B cell (primary cell): ENCODE results near the gene NEMP2. TPM values are rescaled to one million over a fixed set of nuclear protein-coding genes. Genes with fewer than 3 reads are reported as not detected.

Experiments
- ATAC-seq: fragments of 200-7000 bp; cut with Tn5 transposase; one replicate; pipeline ENCODE4 v1.10.0; 2021; ENCODE audit warnings: low read depth, mild to moderate bottlenecking, moderate number of reproducible peaks, moderate library complexity
- CTCF ChIA-PET: fragments of 350-600 bp; sonication (Branson Sonifier 250); formaldehyde crosslinking; loops from one replicate; lab custom pipeline; 2021; ENCODE audit warnings: antibody characterized with exemption, inconsistent platforms; lab: Charles Lee
- POLR2A ChIA-PET: fragments of 350-600 bp; sonication (Branson Sonifier 250); formaldehyde crosslinking; loops from one replicate; lab custom pipeline; 2021; ENCODE audit warnings: antibody characterized with exemption; lab: Charles Lee
- DNase-seq: peaks from one replicate; pipeline ENCODE4 v3.0.0; 2013
- H2AFZ ChIP-seq: 2 replicates; pipeline ENCODE4 v1.6.1; 2012; ENCODE audit warnings: mild to moderate bottlenecking, low read depth, low read length; ENCODE audit not compliant: insufficient read depth, poor library complexity, severe bottlenecking
- H3K27ac ChIP-seq, 2 donors: 1 replicate in 1 of 2; 2 replicates in 1 of 2; pipeline ENCODE4 v1.5.1; 2012 to 2013; ENCODE audit warnings: low read length in 2 of 2, mild to moderate bottlenecking in 2 of 2, moderate library complexity in 1 of 2
- H3K27me3 ChIP-seq, 4 experiments: fragments of 200-600 bp in 1 of 4; sonication (generic) in 1 of 4; replicated peaks in 1 of 4; 1 replicate in 2 of 4; 2 replicates in 2 of 4; pipeline versions ENCODE4 v1.6.1 to v1.7.0; 2013 to 2016; ENCODE audit warnings: low read length in 3 of 4, mild to moderate bottlenecking in 2 of 4, mixed read lengths in 1 of 4, moderate library complexity in 1 of 4; ENCODE audit not compliant: insufficient read depth in 4 of 4, control insufficient read depth in 3 of 4; ENCODE audit errors: control extremely low read depth in 1 of 4
- H3K36me3 ChIP-seq, 2 experiments: replicated peaks in 1 of 2; 1 replicate in 1 of 2; 2 replicates in 1 of 2; pipeline versions ENCODE4 v1.6.1 to v1.7.1; 2013; ENCODE audit warnings: low read length in 1 of 2; ENCODE audit not compliant: insufficient read depth in 2 of 2, control insufficient read depth in 1 of 2; ENCODE audit errors: control extremely low read depth in 1 of 2, extremely low read depth in 1 of 2
- H3K4me1 ChIP-seq, 2 donors: fragments of 200-600 bp in 1 of 2; sonication (generic) in 1 of 2; 1 replicate in 1 of 2; 2 replicates in 1 of 2; pipeline versions ENCODE4 v1.5.1 to v1.6.1; 2013 to 2017; ENCODE audit warnings: low read length in 2 of 2; ENCODE audit not compliant: control insufficient read depth in 2 of 2, insufficient read depth in 2 of 2
- H3K4me2 ChIP-seq: replicated peaks from 2 replicates; pipeline ENCODE3; 2012; ENCODE audit warnings: mild to moderate bottlenecking, low read depth, low read length; ENCODE audit not compliant: poor library complexity, severe bottlenecking
- H3K4me3 ChIP-seq, 5 experiments: fragments of 200-600 bp in 1 of 5; sonication (generic) in 1 of 5; 1 replicate in 3 of 5; 2 replicates in 2 of 5; pipeline versions ENCODE4 v1.5.1 to v1.7.0; 2011 to 2016; ENCODE audit warnings: low read length in 4 of 5, mild to moderate bottlenecking in 4 of 5, low read depth in 2 of 5, control low read depth in 1 of 5, moderate library complexity in 1 of 5; ENCODE audit not compliant: insufficient read depth in 1 of 5; ENCODE audit errors: control extremely low read depth in 1 of 5, extremely low read depth in 1 of 5
- H3K79me2 ChIP-seq: fragments of 200-600 bp; sonication (generic); one replicate; pipeline ENCODE4 v1.6.0; 2016; ENCODE audit warnings: low read length; ENCODE audit not compliant: control insufficient read depth, insufficient read depth
- H3K9ac ChIP-seq: fragments of 200-600 bp; sonication (generic); 2 replicates; pipeline ENCODE4 v1.6.1; 2017; ENCODE audit warnings: mild to moderate bottlenecking, low read length, moderate library complexity
- H3K9me3 ChIP-seq, 3 donors: one replicate each; pipeline versions ENCODE4 v1.6.1 to v1.7.1; 2013; ENCODE audit warnings: low read length in 2 of 3; ENCODE audit not compliant: control insufficient read depth in 2 of 3, insufficient read depth in 1 of 3; ENCODE audit errors: control extremely low read depth in 1 of 3
- H4K20me1 ChIP-seq: 2 replicates; pipeline ENCODE4 v1.6.0; 2012; ENCODE audit warnings: mild to moderate bottlenecking, low read length; ENCODE audit not compliant: insufficient read depth, control insufficient read depth, poor library complexity, severe bottlenecking
- H3K27ac Mint-ChIP-seq: one replicate; pipeline ENCODE4 v1.8.0; 2021; ENCODE audit warnings: mixed read lengths
- H3K27me3 Mint-ChIP-seq: one replicate; pipeline ENCODE4 v1.8.0; 2021; ENCODE audit warnings: mixed read lengths
- H3K4me1 Mint-ChIP-seq: one replicate; pipeline ENCODE4 v1.8.0; 2021; ENCODE audit warnings: mixed read lengths
- H3K4me3 Mint-ChIP-seq: one replicate; pipeline ENCODE4 v1.8.0; 2021; ENCODE audit warnings: mixed read lengths
- H3K9me3 Mint-ChIP-seq: one replicate; pipeline ENCODE4 v1.8.0; 2022; ENCODE audit warnings: mixed read lengths; ENCODE audit not compliant: insufficient read depth
- CTCF ChIP-seq: fragments of 200-600 bp; IDR thresholded peaks from one replicate; pipeline ENCODE4 v1.8.0; 2022; ENCODE audit warnings: antibody characterized with exemption, mild to moderate bottlenecking
- EZH2 ChIP-seq: IDR thresholded peaks from 2 replicates; pipeline ENCODE4 v1.6.1; 2012; ENCODE audit warnings: borderline replicate concordance, low read depth, mild to moderate bottlenecking, moderate library complexity, low read length; ENCODE audit not compliant: insufficient read depth, poor library complexity, severe bottlenecking
- WGBS: methylation state at CpG from one replicate; pipeline ENCODE4 v1.1.5; 2013; ENCODE audit warnings: missing lambda C conversion rate; ENCODE audit not compliant: insufficient coverage; 5-methylcytosine and 5-hydroxymethylcytosine counted together
- intact Hi-C: fragments of 100-400 bp; cut with micrococcal nuclease; formaldehyde crosslinking; loops from one replicate; pipeline ENCODE4 v1.10.0; 2022
- polyA plus RNA-seq: library from polyadenylated mRNA; depleted of rRNA; stranded (reverse); fragments of >200 nt; gene quantifications from 2 replicates; pipeline ENCODE4 v1.2.3, GENCODE V29; 2012
- total RNA-seq, 2 donors: library from RNA; stranded (reverse); fragments of 120-200 nt in 1 of 2; gene quantifications; 1 replicate in 1 of 2; 2 replicates in 1 of 2; pipeline versions ENCODE4 v1.2.3 to v1.2.4, GENCODE V29; 2013 to 2022

Gene NEMP2
- total and polyA plus RNA-seq, 2 donors (not counting 1 experiment from before 2014, with no cell fraction given): 1.3 to 17.3 TPM

GRCh38 chr2:190550137-190550536 is 15.6 kb upstream of the NEMP2 start:
- Histone ChIP-seq H4K20me1 (no peaks in the 10 kb centered on the region), H3K9me3 (peaks cover 0 to 7% (median 0%) of the 10 kb centered on the region in 3 donors), H3K4me1 (peaks cover 0 to 2% of the 10 kb centered on the region in 2 donors), H3K4me2 (no peak overlapping the region), H2AFZ (no peak overlapping the region), H3K27me3 (no peaks in the 10 kb centered on the region), H3K4me3 (no peak overlapping the region), H3K36me3 (no peaks in the 10 kb centered on the region), H3K79me2 (no peaks in the 10 kb centered on the region), H3K27ac (no peak overlapping the region), H3K9ac (no peak overlapping the region)
- Mint-ChIP-seq H3K4me1 (peaks cover 2% of the 10 kb centered on the region), H3K27ac (no peak overlapping the region), H3K27me3 (no peaks in the 10 kb centered on the region), H3K4me3 (no peak overlapping the region), H3K9me3 (no peaks in the 10 kb centered on the region)
- TF ChIP-seq CTCF (no peak), EZH2 (no peak)
- ChIA-PET POLR2A (no interaction called here), CTCF (no interaction called here)
- ATAC-seq: no peak
- intact Hi-C loops: no loop called here
- no CpG with 5 or more reads among the region's 3 CpGs for WGBS
- no peak for DNase-seq

- CTCF ChIA-PET: no interaction called here
- ATAC-seq: no peak
Observed at GRCh38 chr2:190547886-190548285, 13.4 kb upstream of the NEMP2 start.

More at GRCh38 chr2:190547886-190548285, 13.4 kb upstream of the NEMP2 start:
- Histone ChIP-seq H3K36me3 (no peaks in the 10 kb centered on the region), H4K20me1 (no peaks in the 10 kb centered on the region), H3K4me2 (no peak overlapping the region), H3K79me2 (no peaks in the 10 kb centered on the region), H3K9me3 (no peaks in the 10 kb centered on the region), H3K4me1 (peaks cover 0 to 2% of the 10 kb centered on the region in 2 donors), H3K27ac (no peak overlapping the region), H3K27me3 (no peaks in the 10 kb centered on the region), H3K9ac (no peak overlapping the region), H3K4me3 (no peak overlapping the region), H2AFZ (no peak overlapping the region)
- Mint-ChIP-seq H3K27me3 (no peaks in the 10 kb centered on the region), H3K9me3 (no peaks in the 10 kb centered on the region), H3K4me3 (no peak overlapping the region), H3K27ac (no peak overlapping the region), H3K4me1 (peaks cover 2% of the 10 kb centered on the region)
- no peak for TF ChIP-seq EZH2
- TF ChIP-seq CTCF: no peak
- no peak for DNase-seq
- intact Hi-C loops: no loop called here
- POLR2A ChIA-PET: no interaction called here
